Uterus (tissue), 4 donors: Measurements from ENCODE around the gene LGALS3BP. TPM values are rescaled to one million over a fixed set of nuclear protein-coding genes. Genes with fewer than 3 reads are reported as not detected.

ENCODE experiments used
- DNase-seq, 2 donors: peaks; one replicate each; pipeline ENCODE4 v3.0.0-alpha.2; 2019 to 2020
- H3K27ac ChIP-seq, 2 donors: fragments of 200-600 bp; sonication (generic); 1 replicate in 1 of 2; 2 replicates in 1 of 2; pipeline ENCODE4 v1.5.1; 2016 to 2018
- H3K27me3 ChIP-seq, 2 donors: fragments of 200-600 bp; sonication (generic); one replicate each; pipeline ENCODE4 v1.5.1; 2018 to 2019; ENCODE audit warnings: control low read depth in 1 of 2
- H3K36me3 ChIP-seq, 2 donors: fragments of 200-600 bp; sonication (generic); one replicate each; pipeline ENCODE4 v1.5.1; 2019; ENCODE audit warnings: control low read depth in 1 of 2
- H3K4me1 ChIP-seq, 2 donors: fragments of 200-600 bp; sonication (generic); one replicate each; pipeline ENCODE4 v1.5.1; 2018 to 2019; ENCODE audit warnings: control low read depth in 1 of 2
- H3K4me3 ChIP-seq, 2 donors: fragments of 200-600 bp; sonication (generic); 1 replicate in 1 of 2; 2 replicates in 1 of 2; pipeline ENCODE4 v1.5.1; 2018 to 2019; ENCODE audit warnings: mild to moderate bottlenecking in 1 of 2
- H3K9me3 ChIP-seq, 2 donors: fragments of 200-600 bp; sonication (generic); one replicate each; pipeline ENCODE4 v1.5.1; 2019; ENCODE audit warnings: control low read depth in 1 of 2
- CTCF ChIP-seq, 4 experiments: fragments of 200-600 bp in 2 of 4; fragments of 450-650 bp in 2 of 4; sonication (generic) in 2 of 4; IDR thresholded peaks; one replicate each; pipeline ENCODE4 v1.5.1; 2016 to 2019; ENCODE audit warnings: antibody characterized with exemption in 4 of 4, mild to moderate bottlenecking in 2 of 4, moderate library complexity in 1 of 4
- POLR2A ChIP-seq, 2 donors: fragments of 450-650 bp; IDR thresholded peaks; one replicate each; pipeline ENCODE4 v1.6.1; 2016; ENCODE audit warnings: antibody characterized with exemption in 2 of 2, mild to moderate bottlenecking in 1 of 2, moderate library complexity in 1 of 2
- intact Hi-C: fragments of 100-400 bp; cut with DNase I; formaldehyde crosslinking; loops from one replicate; pipeline ENCODE4 v1.15.1; 2023; ENCODE audit warnings: low total_unique reads
- total RNA-seq, 4 donors: library from RNA; depleted of rRNA in 3 of 4; stranded (reverse); fragments of >200 nt in 3 of 4; gene quantifications; one replicate each; pipeline versions ENCODE4 v1.1.0 to v1.2.4, GENCODE V29; 2014 to 2023
- donor health status: DM: yes; HTN: yes; CAD: no.

Gene LGALS3BP
- total RNA-seq, 4 donors from 2014 or later: 88.2 to 396 (median 244) TPM

DNA sequence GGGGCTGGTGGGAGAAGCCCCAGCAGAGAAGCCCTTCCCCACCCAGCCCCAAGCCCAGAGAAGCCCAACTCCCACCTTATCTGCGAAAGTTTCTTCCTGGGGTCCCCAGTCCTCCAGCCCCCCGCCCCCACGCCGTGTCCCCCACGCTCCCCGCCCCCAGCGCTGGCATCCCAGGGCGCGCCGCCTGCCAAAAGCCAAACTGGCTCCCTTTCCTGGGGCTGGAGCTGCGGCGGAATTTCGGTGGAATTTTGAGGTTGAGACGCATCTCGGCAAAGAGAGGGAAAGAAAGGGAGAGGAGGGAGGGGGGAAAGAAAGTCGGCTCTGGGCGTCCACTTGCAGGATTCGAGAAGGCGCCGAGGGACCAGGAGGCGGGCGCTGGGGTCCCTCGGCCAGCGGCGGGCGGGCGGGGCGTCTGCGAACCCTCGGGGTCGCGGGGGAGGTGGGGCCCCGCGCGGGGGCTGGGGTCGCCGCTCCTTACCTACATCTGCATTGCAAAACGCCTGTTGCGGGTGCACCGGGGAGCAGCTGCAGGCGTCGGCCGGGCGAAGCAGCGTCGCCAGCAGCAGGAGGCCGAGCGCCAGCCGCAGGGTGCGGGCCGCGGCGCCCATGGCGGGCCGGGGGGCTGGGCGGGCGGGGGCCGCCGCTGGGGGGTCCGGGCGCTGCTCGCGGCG is 55.1 kb downstream of the LGALS3BP start:
- Histone ChIP-seq H3K27ac (peak overlapping the region; percentile 98 to 99), H3K9me3 (no peaks in the 10 kb centered on the region), H3K36me3 (no peaks in the 10 kb centered on the region), H3K4me1 (peaks cover 0 to 21% of the 10 kb centered on the region in 2 donors), H3K27me3 (no peaks in the 10 kb centered on the region), H3K4me3 (peak overlapping the region; percentile 63)
- TF ChIP-seq POLR2A (IDR thresholded peaks at IDR 0.05): no peak
- TF ChIP-seq CTCF (IDR thresholded peaks at IDR 0.05): no peak
- intact Hi-C loops: loop anchor here (10.0 kb wide), 1 partner anchor 60 kb away; no protein-coding TSS in a partner anchor
- peak in 1 of 2 donors; percentile 53 for DNase-seq

DNA sequence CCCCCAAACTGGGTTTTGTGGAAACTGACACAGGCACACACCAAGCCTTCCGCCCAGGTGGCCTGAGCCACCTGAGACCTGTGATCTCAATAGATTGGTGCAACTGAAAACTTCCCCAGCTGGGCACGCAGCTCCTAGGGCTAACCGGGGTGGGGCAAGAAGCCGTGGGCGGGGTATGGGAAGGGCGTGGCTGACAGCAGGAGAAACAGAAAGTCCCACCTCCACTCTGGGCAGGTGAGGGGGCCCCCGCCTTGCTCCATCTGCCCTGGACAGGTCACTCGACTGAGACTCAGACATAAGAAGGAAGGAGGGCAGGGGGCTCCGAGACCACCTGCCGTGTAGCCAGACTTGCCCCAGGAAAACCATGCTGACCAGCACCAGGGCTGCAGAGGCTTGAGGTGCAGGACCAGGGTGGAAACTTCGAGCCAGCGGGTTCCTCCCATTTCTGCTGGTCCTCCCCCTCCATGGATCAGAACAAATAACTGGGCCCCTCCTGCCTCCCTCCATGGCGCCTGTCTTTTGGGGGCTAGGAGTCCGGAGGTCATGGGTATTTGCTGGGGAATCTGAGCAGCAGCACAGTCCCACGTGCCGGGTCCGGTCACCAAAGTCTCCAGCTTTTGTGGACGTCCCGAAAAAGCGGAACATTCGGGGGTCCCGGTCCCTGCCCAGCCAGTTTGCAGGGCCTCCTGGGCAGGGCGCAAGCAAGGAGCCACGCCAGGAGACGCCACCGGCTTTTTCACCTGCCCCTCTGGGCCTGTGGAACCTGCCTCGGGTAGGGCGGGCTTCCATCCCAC is 55.9 kb downstream of the LGALS3BP start:
- no peaks in the 10 kb centered on the region for H3K27me3 ChIP-seq
- H3K27ac ChIP-seq: peak overlapping the region; percentile 98 to 99
- peaks cover 0 to 21% of the 10 kb centered on the region in 2 donors for H3K4me1 ChIP-seq
- H3K9me3 ChIP-seq: no peaks in the 10 kb centered on the region
- peak overlapping the region; percentile 63 for H3K4me3 ChIP-seq
- H3K36me3 ChIP-seq: no peaks in the 10 kb centered on the region
- peak; percentile 61 to 65 for DNase-seq
- TF ChIP-seq POLR2A (IDR thresholded peaks at IDR 0.05): no peak
- intact Hi-C loops: loop anchor here (10.0 kb wide), 1 partner anchor 59 kb away; no protein-coding TSS in a partner anchor

DNA sequence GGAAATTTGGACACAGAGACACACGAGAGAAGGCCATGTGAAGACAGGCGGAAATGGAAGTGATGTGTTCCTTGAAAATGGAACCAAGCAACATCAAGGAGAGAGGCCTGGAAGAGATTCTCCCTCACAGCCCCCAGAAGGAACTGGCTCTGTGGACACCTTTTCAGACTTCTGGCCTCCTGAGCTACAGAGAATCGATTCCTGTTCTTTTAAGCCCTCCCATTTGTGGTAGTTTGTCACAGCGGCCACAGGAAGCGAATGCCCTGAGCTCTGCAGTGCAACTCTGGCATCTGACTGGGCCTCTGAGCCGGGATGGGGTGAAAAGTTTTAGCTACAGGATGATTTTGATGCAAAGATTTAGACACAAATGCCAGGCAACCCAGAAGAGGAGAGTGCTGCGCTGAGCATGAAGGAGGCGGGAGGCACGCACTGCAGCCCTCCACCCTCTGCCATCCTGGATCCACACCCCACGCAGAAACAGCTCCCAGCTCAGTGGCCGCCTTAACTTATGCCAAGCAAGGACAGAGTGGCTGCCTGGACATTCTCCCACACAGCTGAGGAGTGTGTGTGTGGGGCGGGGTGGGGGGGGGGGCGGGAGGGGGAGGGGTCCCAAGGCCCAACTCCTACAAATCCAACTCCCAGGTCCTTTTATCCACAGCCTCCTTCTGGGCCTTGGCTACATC is 56.8 kb downstream of the LGALS3BP start:
- H3K4me1 ChIP-seq: peaks cover 0 to 25% of the 10 kb centered on the region in 2 donors
- no peaks in the 10 kb centered on the region for H3K27me3 ChIP-seq
- no peak for DNase-seq
- peak overlapping the region; percentile 98 to 99 for H3K27ac ChIP-seq
- no peak for TF ChIP-seq POLR2A (IDR thresholded peaks at IDR 0.05)
- no peak for TF ChIP-seq CTCF (IDR thresholded peaks at IDR 0.05)
- intact Hi-C loops: loop anchor here (10.0 kb wide), 1 partner anchor 58 kb away; no protein-coding TSS in a partner anchor
- no peaks in the 10 kb centered on the region for H3K9me3 ChIP-seq
- peak overlapping the region; percentile 63 for H3K4me3 ChIP-seq
- H3K36me3 ChIP-seq: no peaks in the 10 kb centered on the region

- Histone ChIP-seq H3K4me3 (peak overlapping the region in 1 of 2 donors; percentile 6), H3K36me3 (no peaks in the 10 kb centered on the region), H3K27ac (peak overlapping the region; percentile 98 to 99), H3K27me3 (no peaks in the 10 kb centered on the region), H3K9me3 (no peaks in the 10 kb centered on the region), H3K4me1 (peaks cover 0 to 27% of the 10 kb centered on the region in 2 donors)
- no peak for DNase-seq
- TF ChIP-seq CTCF (IDR thresholded peaks at IDR 0.05) (no peak), POLR2A (IDR thresholded peaks at IDR 0.05) (no peak)
- intact Hi-C loops: loop anchor here (10.0 kb wide), 1 partner anchor 57 kb away; no protein-coding TSS in a partner anchor
Observed at GRCh38 chr17:78921437-78921971, 58.2 kb downstream of the LGALS3BP start.

Other genes with a start within 250 kb of the LGALS3BP start
- gene CYTH1, start 197.7 kb downstream of the LGALS3BP start, total RNA-seq: 10 to 100 TPM in 3 of 4 donors, 1 to 10 TPM in 1; 6.2 to 56.1 (median 44.3) TPM
- gene USP36, start 139.1 kb downstream of the LGALS3BP start, total RNA-seq: 100 to 1,000 TPM in 1 of 4 donors, 10 to 100 TPM in 2, 1 to 10 TPM in 1; 6.5 to 102 (median 31.9) TPM
- 10 to 100 TPM in 1 of 4 donors, 1 to 10 TPM in 2, not detected in 1; 1.8 to 14.5 (median 3.8) TPM for gene CEP295NL, start 76.7 kb downstream of the LGALS3BP start, total RNA-seq
- gene TIMP2, start 54.5 kb downstream of the LGALS3BP start, total RNA-seq: 100 to 1,000 TPM; 119 to 399 (median 127) TPM
- gene CANT1, start 29.8 kb upstream of the LGALS3BP start, total RNA-seq: 10 to 100 TPM in 3 of 4 donors, 1 to 10 TPM in 1; 9.2 to 40.6 (median 21.5) TPM
- gene C1QTNF1, start 44.2 kb upstream of the LGALS3BP start, total RNA-seq: 10 to 100 TPM in 3 of 4 donors, 1 to 10 TPM in 1; 2.9 to 80.8 (median 39.6) TPM
- gene ENGASE, start 94.9 kb upstream of the LGALS3BP start, total RNA-seq: 10 to 100 TPM in 3 of 4 donors, 1 to 10 TPM in 1; 3.8 to 63.2 (median 24.6) TPM